Mucosa of stomach (tissue), 1 donor: ENCODE measurements around the gene PAXIP1.

Source experiments
- H3K27me3 ChIP-seq: one replicate; pipeline ENCODE4 v1.7.0; 2013; ENCODE audit warnings: mild to moderate bottlenecking, low read length; ENCODE audit not compliant: control insufficient read depth, insufficient read depth
- H3K36me3 ChIP-seq: one replicate; pipeline ENCODE4 v1.7.0; 2013; ENCODE audit warnings: low read length; ENCODE audit not compliant: control insufficient read depth, insufficient read depth
- H3K4me1 ChIP-seq: one replicate; pipeline ENCODE4 v1.7.0; 2013; ENCODE audit warnings: mild to moderate bottlenecking, low read length; ENCODE audit not compliant: control insufficient read depth, insufficient read depth
- H3K4me3 ChIP-seq: one replicate; pipeline ENCODE4 v1.7.0; 2013; ENCODE audit warnings: low read length
- H3K9ac ChIP-seq: one replicate; pipeline ENCODE4 v1.7.0; 2013; ENCODE audit warnings: mild to moderate bottlenecking, low read length, moderate library complexity
- H3K9me3 ChIP-seq: one replicate; pipeline ENCODE4 v1.7.0; 2013; ENCODE audit warnings: mild to moderate bottlenecking, low read length, moderate library complexity; ENCODE audit not compliant: control insufficient read depth
- donor health status: Pancreatic carcinoma.

The PAXIP1 gene

GRCh38 chr7:154906736-154907355 is 96.1 kb downstream of the PAXIP1 start:
- Histone ChIP-seq H3K4me3 (no peak overlapping the region), H3K27me3 (no peaks in the 10 kb centered on the region), H3K9ac (no peak overlapping the region), H3K9me3 (no peaks in the 10 kb centered on the region), H3K4me1 (peaks cover 15% of the 10 kb centered on the region), H3K36me3 (no peaks in the 10 kb centered on the region)

- Histone ChIP-seq H3K4me1 (peaks cover 15% of the 10 kb centered on the region), H3K27me3 (no peaks in the 10 kb centered on the region), H3K9ac (no peak overlapping the region), H3K4me3 (no peak overlapping the region), H3K9me3 (no peaks in the 10 kb centered on the region), H3K36me3 (no peaks in the 10 kb centered on the region)
Observed at GRCh38 chr7:154906201-154906600, 96.7 kb downstream of the PAXIP1 start.

GRCh38 chr7:154905615-154906014 is 97.3 kb downstream of the PAXIP1 start:
- Histone ChIP-seq H3K4me3 (no peak overlapping the region), H3K36me3 (no peaks in the 10 kb centered on the region), H3K9me3 (no peaks in the 10 kb centered on the region), H3K27me3 (no peaks in the 10 kb centered on the region), H3K4me1 (peaks cover 15% of the 10 kb centered on the region), H3K9ac (no peak overlapping the region)

- Histone ChIP-seq H3K4me3 (no peak overlapping the region), H3K27me3 (no peaks in the 10 kb centered on the region)
Observed at GRCh38 chr7:154905146-154905545, 97.8 kb downstream of the PAXIP1 start.

GRCh38 chr7:154903083-154903731 is 99.7 kb downstream of the PAXIP1 start:
- H3K9me3 ChIP-seq = no peaks in the 10 kb centered on the region
- no peaks in the 10 kb centered on the region for H3K27me3 ChIP-seq
- H3K4me3 ChIP-seq = no peak overlapping the region
- no peak overlapping the region for H3K9ac ChIP-seq
- peaks cover 32% of the 10 kb centered on the region for H3K4me1 ChIP-seq
- H3K36me3 ChIP-seq = no peaks in the 10 kb centered on the region

More at GRCh38 chr7:154905146-154905545, 97.8 kb downstream of the PAXIP1 start:
- peaks cover 19% of the 10 kb centered on the region for H3K4me1 ChIP-seq
- H3K9ac ChIP-seq = no peak overlapping the region
- H3K36me3 ChIP-seq = no peaks in the 10 kb centered on the region
- H3K9me3 ChIP-seq = no peaks in the 10 kb centered on the region

- Histone ChIP-seq H3K9me3 (no peaks in the 10 kb centered on the region), H3K27me3 (no peaks in the 10 kb centered on the region), H3K4me1 (peaks cover 32% of the 10 kb centered on the region), H3K9ac (no peak overlapping the region), H3K4me3 (no peak overlapping the region), H3K36me3 (no peaks in the 10 kb centered on the region)
Observed at GRCh38 chr7:154902600-154903082, 100.3 kb downstream of the PAXIP1 start.

GRCh38 chr7:154899862-154900261 is 103.1 kb downstream of the PAXIP1 start:
- Histone ChIP-seq H3K9me3 (no peaks in the 10 kb centered on the region), H3K27me3 (no peaks in the 10 kb centered on the region), H3K4me1 (peaks cover 32% of the 10 kb centered on the region), H3K9ac (no peak overlapping the region), H3K4me3 (no peak overlapping the region), H3K36me3 (no peaks in the 10 kb centered on the region)

- Histone ChIP-seq H3K36me3 (no peaks in the 10 kb centered on the region), H3K4me3 (no peak overlapping the region), H3K9me3 (no peaks in the 10 kb centered on the region), H3K27me3 (no peaks in the 10 kb centered on the region), H3K4me1 (peaks cover 32% of the 10 kb centered on the region), H3K9ac (no peak overlapping the region)
Observed at GRCh38 chr7:154898973-154899855, 103.7 kb downstream of the PAXIP1 start.

- H3K36me3 ChIP-seq = no peaks in the 10 kb centered on the region
- no peaks in the 10 kb centered on the region for H3K9me3 ChIP-seq
- no peak overlapping the region for H3K4me3 ChIP-seq
- H3K27me3 ChIP-seq = no peaks in the 10 kb centered on the region
- no peak overlapping the region for H3K9ac ChIP-seq
- peaks cover 17% of the 10 kb centered on the region for H3K4me1 ChIP-seq
Observed at GRCh38 chr7:154896076-154896475, 106.8 kb downstream of the PAXIP1 start.
